Measurements from ENCODE around the gene SOCS2. TPM values are rescaled to one million over a fixed set of nuclear protein-coding genes. Genes with fewer than 3 reads are reported as not detected.
A peak's percentile ranks its signal among the peaks of the same experiment; 100 is the strongest.

The SOCS2 gene
- total and polyA plus RNA-seq, 2 of the 13 experiments (the other 11 are each of a cell fraction or from before 2014, with no cell fraction given): 0.62 to 1.5 TPM

DNA sequence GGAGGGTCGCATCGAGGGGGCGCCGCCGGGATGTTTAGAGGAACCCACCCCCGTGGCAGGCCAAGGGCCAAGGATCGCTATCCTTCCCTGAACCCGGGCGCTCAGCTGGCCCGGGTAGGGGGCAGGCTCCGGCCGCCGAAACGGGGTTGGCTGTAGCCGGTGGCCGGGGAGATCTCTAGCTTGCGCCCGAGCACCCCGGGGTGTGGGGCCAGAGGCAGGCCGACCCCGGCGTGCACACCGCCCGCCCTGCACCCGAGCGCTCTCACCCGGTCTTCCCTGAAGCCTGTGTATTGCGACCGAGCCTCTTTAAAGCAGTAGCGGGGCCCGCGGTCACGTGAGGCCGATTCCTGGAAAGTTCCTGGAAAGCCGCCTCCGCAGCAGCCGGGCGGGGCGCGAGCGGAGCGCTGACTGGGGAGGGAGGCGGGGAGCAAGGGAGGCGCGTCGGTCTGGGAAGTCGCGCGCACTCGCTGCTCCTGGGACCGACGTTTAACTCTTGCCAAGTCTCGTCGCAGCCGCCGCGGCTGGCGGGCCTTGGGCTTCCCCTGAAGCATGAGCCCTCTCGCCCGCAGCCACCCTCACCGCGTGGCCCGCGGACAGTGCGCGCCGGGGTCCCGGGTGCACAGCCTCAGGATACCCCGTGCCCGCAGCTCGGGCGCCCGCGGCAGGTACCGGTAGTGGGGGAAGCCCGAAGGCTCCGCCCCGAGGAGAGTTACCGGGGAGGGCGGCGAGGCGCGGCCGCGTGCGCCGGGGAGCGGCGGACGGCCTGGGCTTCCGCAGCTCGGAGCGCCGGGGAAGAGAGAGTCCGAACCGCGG lies 1.7 kb upstream of the SOCS2 start (continued):
- TF ChIP-seq, protein P1, sequence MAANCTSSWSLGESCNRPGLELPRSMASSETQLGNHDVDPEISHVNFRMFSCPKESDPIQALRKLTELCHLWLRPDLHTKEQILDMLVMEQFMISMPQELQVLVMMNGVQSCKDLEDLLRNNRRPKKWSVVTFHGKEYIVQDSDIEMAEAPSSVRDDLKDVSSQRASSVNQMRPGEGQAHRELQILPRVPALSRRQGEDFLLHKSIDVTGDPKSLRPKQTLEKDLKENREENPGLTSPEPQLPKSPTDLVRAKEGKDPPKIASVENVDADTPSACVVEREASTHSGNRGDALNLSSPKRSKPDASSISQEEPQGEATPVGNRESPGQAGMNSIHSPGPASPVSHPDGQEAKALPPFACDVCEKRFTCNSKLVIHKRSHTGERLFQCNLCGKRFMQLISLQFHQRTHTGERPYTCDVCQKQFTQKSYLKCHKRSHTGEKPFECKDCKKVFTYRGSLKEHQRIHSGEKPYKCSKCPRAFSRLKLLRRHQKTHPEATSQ (CRISPR knock-in tag; IDR thresholded peaks at IDR 0.05; ENCODE audit: borderline replicate concordance): no peak
- peak; percentile 52 for TF ChIP-seq SALL1 (CRISPR knock-in tag; IDR thresholded peaks at IDR 0.05)
- no peak for TF ChIP-seq SOX6 (IDR thresholded peaks at IDR 0.05)
- TF ChIP-seq SOX6 (CRISPR knock-in tag; IDR thresholded peaks at IDR 0.05): peak; percentile 61
- TF ChIP-seq, protein P2, sequence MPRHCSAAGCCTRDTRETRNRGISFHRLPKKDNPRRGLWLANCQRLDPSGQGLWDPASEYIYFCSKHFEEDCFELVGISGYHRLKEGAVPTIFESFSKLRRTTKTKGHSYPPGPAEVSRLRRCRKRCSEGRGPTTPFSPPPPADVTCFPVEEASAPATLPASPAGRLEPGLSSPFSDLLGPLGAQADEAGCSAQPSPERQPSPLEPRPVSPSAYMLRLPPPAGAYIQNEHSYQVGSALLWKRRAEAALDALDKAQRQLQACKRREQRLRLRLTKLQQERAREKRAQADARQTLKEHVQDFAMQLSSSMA (CRISPR knock-in tag; IDR thresholded peaks at IDR 0.05): 0 out of 2 replicates have a peak, but pooled peaks have one; percentile 36
- peak; percentile 22; the same call in 1 of the 2 replicates for TF ChIP-seq GZF1 (CRISPR knock-in tag; IDR thresholded peaks at IDR 0.05)
- TF ChIP-seq, protein P3, sequence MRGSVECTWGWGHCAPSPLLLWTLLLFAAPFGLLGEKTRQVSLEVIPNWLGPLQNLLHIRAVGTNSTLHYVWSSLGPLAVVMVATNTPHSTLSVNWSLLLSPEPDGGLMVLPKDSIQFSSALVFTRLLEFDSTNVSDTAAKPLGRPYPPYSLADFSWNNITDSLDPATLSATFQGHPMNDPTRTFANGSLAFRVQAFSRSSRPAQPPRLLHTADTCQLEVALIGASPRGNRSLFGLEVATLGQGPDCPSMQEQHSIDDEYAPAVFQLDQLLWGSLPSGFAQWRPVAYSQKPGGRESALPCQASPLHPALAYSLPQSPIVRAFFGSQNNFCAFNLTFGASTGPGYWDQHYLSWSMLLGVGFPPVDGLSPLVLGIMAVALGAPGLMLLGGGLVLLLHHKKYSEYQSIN (CRISPR knock-in tag; IDR thresholded peaks at IDR 0.05; ENCODE audit: borderline replicate concordance): no peak
- peak; percentile 83; the same call in 1 of the 2 replicates for TF ChIP-seq ZNF670 (CRISPR knock-in tag; IDR thresholded peaks at IDR 0.05; ENCODE audit: borderline replicate concordance)
- TF ChIP-seq, protein P4, sequence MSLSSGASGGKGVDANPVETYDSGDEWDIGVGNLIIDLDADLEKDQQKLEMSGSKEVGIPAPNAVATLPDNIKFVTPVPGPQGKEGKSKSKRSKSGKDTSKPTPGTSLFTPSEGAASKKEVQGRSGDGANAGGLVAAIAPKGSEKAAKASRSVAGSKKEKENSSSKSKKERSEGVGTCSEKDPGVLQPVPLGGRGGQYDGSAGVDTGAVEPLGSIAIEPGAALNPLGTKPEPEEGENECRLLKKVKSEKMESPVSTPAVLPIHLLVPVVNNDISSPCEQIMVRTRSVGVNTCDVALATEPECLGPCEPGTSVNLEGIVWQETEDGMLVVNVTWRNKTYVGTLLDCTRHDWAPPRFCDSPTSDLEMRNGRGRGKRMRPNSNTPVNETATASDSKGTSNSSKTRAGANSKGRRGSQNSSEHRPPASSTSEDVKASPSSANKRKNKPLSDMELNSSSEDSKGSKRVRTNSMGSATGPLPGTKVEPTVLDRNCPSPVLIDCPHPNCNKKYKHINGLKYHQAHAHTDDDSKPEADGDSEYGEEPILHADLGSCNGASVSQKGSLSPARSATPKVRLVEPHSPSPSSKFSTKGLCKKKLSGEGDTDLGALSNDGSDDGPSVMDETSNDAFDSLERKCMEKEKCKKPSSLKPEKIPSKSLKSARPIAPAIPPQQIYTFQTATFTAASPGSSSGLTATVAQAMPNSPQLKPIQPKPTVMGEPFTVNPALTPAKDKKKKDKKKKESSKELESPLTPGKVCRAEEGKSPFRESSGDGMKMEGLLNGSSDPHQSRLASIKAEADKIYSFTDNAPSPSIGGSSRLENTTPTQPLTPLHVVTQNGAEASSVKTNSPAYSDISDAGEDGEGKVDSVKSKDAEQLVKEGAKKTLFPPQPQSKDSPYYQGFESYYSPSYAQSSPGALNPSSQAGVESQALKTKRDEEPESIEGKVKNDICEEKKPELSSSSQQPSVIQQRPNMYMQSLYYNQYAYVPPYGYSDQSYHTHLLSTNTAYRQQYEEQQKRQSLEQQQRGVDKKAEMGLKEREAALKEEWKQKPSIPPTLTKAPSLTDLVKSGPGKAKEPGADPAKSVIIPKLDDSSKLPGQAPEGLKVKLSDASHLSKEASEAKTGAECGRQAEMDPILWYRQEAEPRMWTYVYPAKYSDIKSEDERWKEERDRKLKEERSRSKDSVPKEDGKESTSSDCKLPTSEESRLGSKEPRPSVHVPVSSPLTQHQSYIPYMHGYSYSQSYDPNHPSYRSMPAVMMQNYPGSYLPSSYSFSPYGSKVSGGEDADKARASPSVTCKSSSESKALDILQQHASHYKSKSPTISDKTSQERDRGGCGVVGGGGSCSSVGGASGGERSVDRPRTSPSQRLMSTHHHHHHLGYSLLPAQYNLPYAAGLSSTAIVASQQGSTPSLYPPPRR (CRISPR knock-in tag; IDR thresholded peaks at IDR 0.05; ENCODE audit: borderline replicate concordance): peak; percentile 70
- no peak for TF ChIP-seq PRMT3 (CRISPR knock-in tag; IDR thresholded peaks at IDR 0.05; ENCODE audit: borderline replicate concordance, low read depth)
- 0 out of 2 replicates have a peak, but pooled peaks have one; percentile 24 for TF ChIP-seq ZNF124 (CRISPR knock-in tag; IDR thresholded peaks at IDR 0.05)
